H1 (cell line): ENCODE measurements around the gene CHST2. TPM values are rescaled to one million over a fixed set of nuclear protein-coding genes. Genes with fewer than 3 reads are reported as not detected.

Source experiments
- CTCF ChIA-PET: fragments of 300-600 bp; sonication (Branson Sonifier 250); formaldehyde crosslinking; loops from one replicate; lab custom pipeline; 2021; ENCODE audit not compliant: partially characterized antibody; lab: Charles Lee
- POLR2A ChIA-PET: fragments of 300-600 bp; sonication (Branson Sonifier 250); formaldehyde crosslinking; loops from one replicate; lab custom pipeline; 2021; ENCODE audit warnings: inconsistent platforms; ENCODE audit not compliant: partially characterized antibody; lab: Charles Lee
- DNase-seq, 2 experiments: peaks; one replicate each; pipeline versions ENCODE4 v3.0.0 to v3.0.0-alpha.2; 2010 to 2022; ENCODE audit warnings: low spot score in 2 of 2, low read depth in 1 of 2, mixed read lengths in 1 of 2
- FAIRE-seq: peaks from 2 replicates; lab custom pipeline; 2011; peaks lifted over from hg19 to GRCh38; lab: Jason Lieb, UNC
- H2AFZ ChIP-seq: 2 replicates; pipeline ENCODE4 v1.8.1; 2012; ENCODE audit warnings: low read length, inconsistent platforms
- H2AK5ac ChIP-seq: 2 replicates; pipeline ENCODE4 v1.6.1; 2013; ENCODE audit warnings: low read depth, low read length
- H2BK120ac ChIP-seq: replicated peaks from 2 replicates; pipeline ENCODE3; 2013; ENCODE audit warnings: low read depth, low read length, inconsistent platforms
- H2BK12ac ChIP-seq: 2 replicates; pipeline ENCODE4 v1.6.1; 2013; ENCODE audit warnings: low read depth, low read length
- H2BK15ac ChIP-seq: 2 replicates; pipeline ENCODE4 v1.6.1; 2013; ENCODE audit warnings: low read length
- H2BK20ac ChIP-seq: 2 replicates; pipeline ENCODE4 v1.6.1; 2013; ENCODE audit warnings: low read length
- H2BK5ac ChIP-seq: 2 replicates; pipeline ENCODE4 v1.6.1; 2013; ENCODE audit warnings: low read depth, low read length
- H3K14ac ChIP-seq: 2 replicates; pipeline ENCODE4 v1.6.1; 2013; ENCODE audit warnings: inconsistent platforms; ENCODE audit not compliant: insufficient read length
- H3K18ac ChIP-seq: 2 replicates; pipeline ENCODE4 v1.6.1; 2013; ENCODE audit warnings: low read length; ENCODE audit errors: extremely low read depth
- H3K23ac ChIP-seq: 2 replicates; pipeline ENCODE4 v1.6.1; 2013; ENCODE audit warnings: inconsistent platforms; ENCODE audit not compliant: insufficient read length
- H3K23me2 ChIP-seq: 2 replicates; pipeline ENCODE4 v1.6.1; 2013; ENCODE audit warnings: low read depth, low read length
- H3K27ac ChIP-seq: 2 replicates; pipeline ENCODE4 v1.6.1; 2011; ENCODE audit warnings: low read depth, low read length, inconsistent platforms
- H3K27me3 ChIP-seq, 4 experiments: replicated peaks in 1 of 4; 1 replicate in 1 of 4; 2 replicates in 3 of 4; pipeline versions ENCODE4 v1.6.1 to v1.8.1; 2011 to 2013; ENCODE audit warnings: low read length in 3 of 4, mild to moderate bottlenecking in 3 of 4, inconsistent platforms in 2 of 4, mixed read lengths in 2 of 4, moderate library complexity in 1 of 4; ENCODE audit not compliant: control insufficient read depth in 3 of 4, insufficient read depth in 3 of 4; ENCODE audit errors: extremely low read depth in 1 of 4
- H3K36me3 ChIP-seq, 4 experiments: 2 replicates each; pipeline versions ENCODE4 v1.6.1 to v1.8.1; 2011 to 2013; ENCODE audit warnings: mild to moderate bottlenecking in 4 of 4, low read length in 3 of 4, moderate library complexity in 2 of 4, control low read depth in 1 of 4, inconsistent platforms in 1 of 4; ENCODE audit not compliant: insufficient read depth in 4 of 4, control insufficient read depth in 2 of 4
- H3K4ac ChIP-seq: replicated peaks from 2 replicates; pipeline ENCODE3; 2013; ENCODE audit warnings: low read length, low read depth, mixed read lengths, inconsistent platforms; ENCODE audit not compliant: insufficient read length
- H3K4me1 ChIP-seq, 4 experiments: replicated peaks in 1 of 4; 1 replicate in 1 of 4; 2 replicates in 3 of 4; pipeline versions ENCODE4 v1.6.1 to v1.8.1; 2011 to 2013; ENCODE audit warnings: low read length in 3 of 4, inconsistent platforms in 2 of 4, mixed read lengths in 1 of 4; ENCODE audit not compliant: insufficient read depth in 4 of 4, control insufficient read depth in 3 of 4
- H3K4me2 ChIP-seq, 2 experiments: 2 replicates each; pipeline versions ENCODE4 v1.6.1 to v1.8.1; 2011 to 2013; ENCODE audit warnings: low read depth in 2 of 2, low read length in 2 of 2, control low read depth in 1 of 2, inconsistent platforms in 1 of 2, mild to moderate bottlenecking in 1 of 2; ENCODE audit not compliant: insufficient read depth in 1 of 2
- H3K4me3 ChIP-seq, 4 experiments: fragments of 200-600, 300-600 bp in 1 of 4; sonication (generic), shearing (Covaris generic), sonication (Bioruptor Twin) in 1 of 4; 2 replicates each; pipeline versions ENCODE4 v1.5.1 to v1.8.1; 2011 to 2016; ENCODE audit warnings: low read length in 4 of 4, low read depth in 3 of 4, control low read depth in 2 of 4, inconsistent platforms in 2 of 4, mild to moderate bottlenecking in 2 of 4, mixed read lengths in 1 of 4, moderate library complexity in 1 of 4; ENCODE audit not compliant: insufficient read depth in 2 of 4; ENCODE audit errors: extremely low read depth in 1 of 4
- H3K56ac ChIP-seq: replicated peaks from 2 replicates; pipeline ENCODE3; 2013; ENCODE audit warnings: low read depth, mild to moderate bottlenecking, mixed read lengths, low read length, inconsistent platforms; ENCODE audit not compliant: insufficient read length
- H3K79me1 ChIP-seq: 2 replicates; pipeline ENCODE4 v1.6.1; 2013; ENCODE audit warnings: low read depth, low read length, control low read depth
- H3K79me2 ChIP-seq, 2 experiments: 2 replicates each; pipeline versions ENCODE4 v1.6.1 to v1.8.1; 2012 to 2013; ENCODE audit warnings: low read length in 2 of 2, mild to moderate bottlenecking in 2 of 2, inconsistent platforms in 1 of 2; ENCODE audit not compliant: insufficient read depth in 2 of 2, control insufficient read depth in 1 of 2
- H3K9ac ChIP-seq, 4 experiments: replicated peaks in 1 of 4; 1 replicate in 1 of 4; 2 replicates in 3 of 4; pipeline versions ENCODE4 v1.6.1 to v1.8.1; 2011 to 2013; ENCODE audit warnings: low read depth in 3 of 4, low read length in 3 of 4, control low read depth in 2 of 4, mild to moderate bottlenecking in 2 of 4, moderate library complexity in 2 of 4, inconsistent platforms in 1 of 4; ENCODE audit errors: extremely low read depth in 1 of 4
- H3K9me3 ChIP-seq, 2 experiments: 2 replicates each; pipeline versions ENCODE4 v1.6.1 to v1.8.1; 2012 to 2013; ENCODE audit warnings: mild to moderate bottlenecking in 2 of 2, moderate library complexity in 2 of 2, control low read depth in 1 of 2, inconsistent platforms in 1 of 2, low read depth in 1 of 2, low read length in 1 of 2, mixed read lengths in 1 of 2; ENCODE audit not compliant: insufficient read depth in 2 of 2
- H4K20me1 ChIP-seq, 2 experiments: replicated peaks in 1 of 2; 2 replicates each; pipeline versions ENCODE3 to v1.8.1; 2011 to 2013; ENCODE audit warnings: inconsistent platforms in 2 of 2, low read length in 2 of 2, mild to moderate bottlenecking in 1 of 2; ENCODE audit not compliant: insufficient read depth in 2 of 2, control insufficient read depth in 1 of 2
- H4K5ac ChIP-seq: 2 replicates; pipeline ENCODE4 v1.6.1; 2013; ENCODE audit warnings: low read length, low read depth, mixed read lengths, inconsistent platforms; ENCODE audit not compliant: insufficient read length
- H4K8ac ChIP-seq: 2 replicates; pipeline ENCODE4 v1.8.0; 2013; ENCODE audit warnings: mild to moderate bottlenecking, moderate library complexity, low read length, inconsistent platforms; ENCODE audit not compliant: insufficient read depth; ENCODE audit errors: extremely low read depth
- H4K91ac ChIP-seq: replicated peaks from 2 replicates; pipeline ENCODE3; 2013; ENCODE audit warnings: low read length, mixed read lengths, inconsistent platforms; ENCODE audit not compliant: insufficient read length
- ATF2 ChIP-seq: IDR thresholded peaks from 2 replicates; pipeline ENCODE4 v1.6.1; 2012; ENCODE audit warnings: low read length, inconsistent platforms
- CHD1 ChIP-seq: IDR thresholded peaks from 2 replicates; pipeline ENCODE4 v1.6.1; 2012; ENCODE audit warnings: low read depth, low read length, improper control_type of control experiment
- CREB1 ChIP-seq: IDR thresholded peaks from 2 replicates; pipeline ENCODE4 v1.6.1; 2012; ENCODE audit warnings: inconsistent platforms
- KDM5A ChIP-seq: fragments of 200-600 bp; IDR thresholded peaks from 2 replicates; pipeline ENCODE4 v1.7.1; 2012; ENCODE audit warnings: mild to moderate bottlenecking, low read length, inconsistent platforms, mixed read lengths
- MAFK ChIP-seq: IDR thresholded peaks from 2 replicates; pipeline ENCODE4 v1.6.1; 2012; ENCODE audit warnings: low read depth, mild to moderate bottlenecking, improper control_type of control experiment, low read length
- PHF8 ChIP-seq: fragments of 200-600 bp; sonication (generic); conservative IDR thresholded peaks from 2 replicates; pipeline ENCODE4 v1.7.1; 2012; ENCODE audit warnings: low read depth, mild to moderate bottlenecking, inconsistent platforms, low read length, moderate library complexity
- RBBP5 ChIP-seq: IDR thresholded peaks from 2 replicates; pipeline ENCODE4 v1.7.1; 2012; ENCODE audit warnings: low read depth, mild to moderate bottlenecking, inconsistent platforms, low read length, moderate library complexity, borderline replicate concordance
- SIX5 ChIP-seq: IDR thresholded peaks from 2 replicates; pipeline ENCODE4 v1.6.1; 2011; ENCODE audit warnings: mild to moderate bottlenecking, low read depth, low read length
- SRF ChIP-seq: IDR thresholded peaks from 2 replicates; pipeline ENCODE4 v1.6.1; 2011; ENCODE audit warnings: mild to moderate bottlenecking, low read depth, low read length, moderate library complexity
- TAF1 ChIP-seq: IDR thresholded peaks from 2 replicates; pipeline ENCODE4 v1.6.1; 2011; ENCODE audit warnings: mild to moderate bottlenecking, low read depth, low read length
- ZNF274 ChIP-seq: IDR thresholded peaks from 2 replicates; pipeline ENCODE4 v1.7.0; 2012; ENCODE audit warnings: low read length, borderline replicate concordance; ENCODE audit errors: extremely low read depth
- WGBS, 2 experiments: shearing (Covaris generic) in 1 of 2; methylation state at CpG; one replicate each; pipeline versions ENCODE4 v1.1.6 to v1.1.7; 2013 to 2015; ENCODE audit warnings: low lambda C conversion rate in 2 of 2, mixed read lengths in 2 of 2, inconsistent platforms in 1 of 2, low coverage in 1 of 2, missing lambda C conversion rate in 1 of 2; ENCODE audit not compliant: insufficient replicate concordance in 2 of 2, insufficient coverage in 1 of 2, insufficient read length in 1 of 2; ENCODE audit errors: extremely low coverage in 1 of 2, missing lambda C conversion rate in 1 of 2; 5-methylcytosine and 5-hydroxymethylcytosine counted together
- polyA plus RNA-seq, 7 experiments: library from polyadenylated mRNA; depleted of rRNA in 3 of 7; stranded (reverse) in 5 of 7; unstranded in 2 of 7; fragments of >200 nt in 5 of 7; fragments of 200-250 nt in 2 of 7; gene quantifications; 1 replicate in 5 of 7; 2 replicates in 1 of 7; 4 replicates in 1 of 7; pipeline versions ENCODE4 v1.2.1 to v1.2.3, GENCODE V29; 2011 to 2013; ENCODE audit warnings: missing spikeins in 2 of 7, mixed read lengths in 2 of 7
- total RNA-seq: library from RNA; stranded (reverse); fragmentation: NEBNext Ultra II Directional; extraction: Animal tissue kit (Norgen Biotek cat#: 25700); gene quantifications from 2 replicates; pipeline ENCODE4 v1.2.1, GENCODE V29; 2021

Gene CHST2
- total and polyA plus RNA-seq, 2 of the 8 experiments (the other 6 are each of a cell fraction or from before 2014, with no cell fraction given) = 3.2 to 15.1 TPM

- Histone ChIP-seq H3K79me1 (no peaks in the 10 kb centered on the region), H2BK15ac (no peak overlapping the region), H2BK120ac (no peak overlapping the region), H3K56ac (no peak overlapping the region), H3K23me2 (no peaks in the 10 kb centered on the region), H3K18ac (no peak overlapping the region), H4K5ac (no peak overlapping the region), H3K4me2 (no peak overlapping the region), H2BK5ac (no peak overlapping the region), H2BK20ac (no peak overlapping the region), H2AFZ (no peak overlapping the region; the same call in 1 of the 2 replicates), H3K4me1 (no peaks in the 10 kb centered on the region; a peak in 1 of 7 replicates), H3K4ac (no peak overlapping the region), H3K79me2 (no peaks in the 10 kb centered on the region), H4K91ac (no peak overlapping the region), H3K23ac (no peak overlapping the region), H4K8ac (no peak overlapping the region), H3K4me3 (no peak overlapping the region), H3K14ac (no peak overlapping the region), H2AK5ac (no peak overlapping the region), H3K27me3 (no peaks in the 10 kb centered on the region), H4K20me1 (no peaks in the 10 kb centered on the region), H3K36me3 (no peaks in the 10 kb centered on the region; a peak in 1 of 8 replicates), H2BK12ac (no peak overlapping the region), H3K9ac (no peak overlapping the region), H3K27ac (no peak overlapping the region), H3K9me3 (peaks cover 0 to 14% of the 10 kb centered on the region in 2 experiments; a peak in 2 of 4 replicates)
- POLR2A ChIA-PET = interaction anchor here (0.6 kb wide), 1 partner anchor 436 kb away, joined by 3 read pairs; no protein-coding TSS in a partner anchor
- no peak for FAIRE-seq
- WGBS, 2 experiments = 90% methylated on average over 19 of the region's 19 CpGs; no CpG with 5 or more reads in 1 of the 2 experiments
- DNase-seq = no peak
- CTCF ChIA-PET = interaction anchor here (0.7 to 3.3 kb wide), 2 partner anchors 11 to 495 kb away, joined by 3 to 16 read pairs; no protein-coding TSS in a partner anchor
- TF ChIP-seq CHD1 = no peak
- no peak for TF ChIP-seq SIX5
- no peak for TF ChIP-seq ZNF274
- no peak for TF ChIP-seq ATF2
- TF ChIP-seq RBBP5 = no peak
- TF ChIP-seq TAF1 = no peak
- no peak for TF ChIP-seq SRF
- TF ChIP-seq CREB1 = no peak
- TF ChIP-seq MAFK = no peak
- TF ChIP-seq KDM5A = no peak
- no peak for TF ChIP-seq PHF8
These were observed 37.5 kb upstream of the CHST2 start for GRCh38 chr3:143081844-143082778.
